H9 (cell line): ENCODE measurements around the gene FBXL5. TPM values are rescaled to one million over a fixed set of nuclear protein-coding genes. Genes with fewer than 3 reads are reported as not detected.

Source experiments
- DNase-seq: peaks from one replicate; pipeline ENCODE4 v3.0.0-alpha.2; 2017
- H2AFZ ChIP-seq: one replicate; pipeline ENCODE4 v1.6.1; 2013; ENCODE audit warnings: mild to moderate bottlenecking, low read length, control low read depth, moderate library complexity
- H2AK5ac ChIP-seq: 2 replicates; pipeline ENCODE4 v1.6.1; 2013; ENCODE audit warnings: low read length, control low read depth, mixed read lengths; ENCODE audit not compliant: insufficient read length
- H2BK120ac ChIP-seq: one replicate; pipeline ENCODE4 v1.6.1; 2013; ENCODE audit warnings: low read depth, mild to moderate bottlenecking, low read length, control low read depth, inconsistent platforms; ENCODE audit not compliant: poor library complexity, severe bottlenecking
- H2BK12ac ChIP-seq: 2 replicates; pipeline ENCODE4 v1.6.1; 2013; ENCODE audit warnings: low read length, control low read depth, mixed read lengths, low read depth; ENCODE audit not compliant: insufficient read length
- H2BK15ac ChIP-seq: 2 replicates; pipeline ENCODE4 v1.6.1; 2013; ENCODE audit warnings: low read depth, low read length, control low read depth
- H2BK20ac ChIP-seq: one replicate; pipeline ENCODE4 v1.6.1; 2013; ENCODE audit warnings: low read depth, mild to moderate bottlenecking, low read length, control low read depth, inconsistent platforms; ENCODE audit not compliant: poor library complexity, severe bottlenecking
- H2BK5ac ChIP-seq: 2 replicates; pipeline ENCODE4 v1.6.1; 2013; ENCODE audit warnings: low read length, control low read depth, mixed read lengths; ENCODE audit not compliant: insufficient read length
- H3K14ac ChIP-seq: 2 replicates; pipeline ENCODE4 v1.6.1; 2013; ENCODE audit warnings: low read length, control low read depth; ENCODE audit not compliant: insufficient read depth
- H3K18ac ChIP-seq: 2 replicates; pipeline ENCODE4 v1.6.1; 2013; ENCODE audit warnings: low read depth, mild to moderate bottlenecking, mixed read lengths, low read length, control low read depth; ENCODE audit not compliant: insufficient read length
- H3K23ac ChIP-seq: 2 replicates; pipeline ENCODE4 v1.6.1; 2013; ENCODE audit warnings: low read length, control low read depth, mixed read lengths, low read depth; ENCODE audit not compliant: insufficient read length
- H3K23me2 ChIP-seq: 2 replicates; pipeline ENCODE4 v1.6.1; 2013; ENCODE audit warnings: low read depth, mild to moderate bottlenecking, mixed read lengths, low read length, control low read depth; ENCODE audit not compliant: insufficient read length, poor library complexity, severe bottlenecking
- H3K27ac ChIP-seq: 2 replicates; pipeline ENCODE4 v1.5.1; 2013; ENCODE audit warnings: low read length, control low read depth, mixed read lengths, low read depth; ENCODE audit not compliant: insufficient read length
- H3K27me3 ChIP-seq: 2 replicates; pipeline ENCODE4 v1.6.1; 2013; ENCODE audit warnings: low read length, control low read depth, inconsistent platforms; ENCODE audit not compliant: insufficient read depth
- H3K4ac ChIP-seq: 2 replicates; pipeline ENCODE4 v1.6.1; 2013; ENCODE audit warnings: low read depth, mild to moderate bottlenecking, control low read depth, inconsistent platforms, low read length, moderate library complexity
- H3K4me1 ChIP-seq: 2 replicates; pipeline ENCODE4 v1.6.1; 2013; ENCODE audit warnings: low read length, control low read depth, inconsistent platforms; ENCODE audit not compliant: insufficient read depth
- H3K4me2 ChIP-seq: 2 replicates; pipeline ENCODE4 v1.6.1; 2013; ENCODE audit warnings: low read length, control low read depth, mixed read lengths; ENCODE audit not compliant: insufficient read length, insufficient read depth
- H3K56ac ChIP-seq: 2 replicates; pipeline ENCODE4 v1.6.1; 2013; ENCODE audit warnings: low read depth, mild to moderate bottlenecking, mixed read lengths, low read length, control low read depth; ENCODE audit not compliant: insufficient read length
- H3K79me1 ChIP-seq: 2 replicates; pipeline ENCODE4 v1.6.1; 2013; ENCODE audit warnings: low read depth, mild to moderate bottlenecking, moderate library complexity, low read length, control low read depth, inconsistent platforms; ENCODE audit not compliant: insufficient read depth, poor library complexity, severe bottlenecking
- H3K79me2 ChIP-seq: 2 replicates; pipeline ENCODE4 v1.6.1; 2013; ENCODE audit warnings: low read length, control low read depth, inconsistent platforms; ENCODE audit not compliant: insufficient read depth
- H3K9ac ChIP-seq: 2 replicates; pipeline ENCODE4 v1.6.1; 2013; ENCODE audit warnings: low read length, control low read depth, mixed read lengths; ENCODE audit not compliant: insufficient read length; ENCODE audit errors: extremely low read depth
- H3K9me3 ChIP-seq: one replicate; pipeline ENCODE4 v1.6.1; 2013; ENCODE audit warnings: low read depth, low read length, inconsistent platforms; ENCODE audit not compliant: control insufficient read depth
- H3T11ph ChIP-seq: one replicate; pipeline ENCODE4 v1.6.1; 2013; ENCODE audit warnings: mild to moderate bottlenecking, low read length, control low read depth, inconsistent platforms
- H4K20me1 ChIP-seq: one replicate; pipeline ENCODE4 v1.6.1; 2013; ENCODE audit not compliant: control insufficient read depth, insufficient read length, insufficient read depth
- H4K5ac ChIP-seq: 2 replicates; pipeline ENCODE4 v1.6.1; 2013; ENCODE audit warnings: low read depth, mild to moderate bottlenecking, mixed read lengths, low read length, control low read depth; ENCODE audit not compliant: insufficient read length
- H4K8ac ChIP-seq: replicated peaks from 2 replicates; pipeline ENCODE4 v1.6.1; 2013; ENCODE audit warnings: low read length, control low read depth, mixed read lengths, low read depth; ENCODE audit not compliant: insufficient read length
- H4K91ac ChIP-seq: 2 replicates; pipeline ENCODE4 v1.6.1; 2013; ENCODE audit warnings: low read depth, mild to moderate bottlenecking, moderate library complexity, mixed read lengths, low read length, control low read depth; ENCODE audit not compliant: insufficient read length
- H3K27ac Mint-ChIP-seq, 3 experiments: 2 replicates in 2 of 3; 3 replicates in 1 of 3; pipeline ENCODE4 v1.8.0; 2020 to 2021; ENCODE audit warnings: mixed read lengths in 3 of 3, mild to moderate bottlenecking in 1 of 3, moderate library complexity in 1 of 3
- H3K27me3 Mint-ChIP-seq: 2 replicates; pipeline ENCODE4 v1.8.0; 2021; ENCODE audit warnings: low read depth, mild to moderate bottlenecking, moderate library complexity, mixed read lengths
- H3K36me3 Mint-ChIP-seq, 3 experiments: 2 replicates in 2 of 3; 3 replicates in 1 of 3; pipeline ENCODE4 v1.8.0; 2020 to 2021; ENCODE audit warnings: low read depth in 3 of 3, mixed read lengths in 3 of 3; ENCODE audit not compliant: insufficient read depth in 1 of 3
- H3K4me1 Mint-ChIP-seq, 2 experiments: 2 replicates each; pipeline ENCODE4 v1.8.0; 2020; ENCODE audit warnings: mixed read lengths in 2 of 2
- H3K4me3 Mint-ChIP-seq, 2 experiments: 2 replicates in 1 of 2; 3 replicates in 1 of 2; pipeline ENCODE4 v1.8.0; 2020 to 2021; ENCODE audit warnings: mild to moderate bottlenecking in 2 of 2, mixed read lengths in 2 of 2, moderate library complexity in 1 of 2
- H3K9me3 Mint-ChIP-seq, 2 experiments: 2 replicates in 1 of 2; 3 replicates in 1 of 2; pipeline ENCODE4 v1.8.0; 2020; ENCODE audit warnings: mild to moderate bottlenecking in 2 of 2, mixed read lengths in 2 of 2, moderate library complexity in 1 of 2
- CTCF ChIP-seq: fragments of 200-600 bp; sonication (generic); conservative IDR thresholded peaks from 3 replicates; pipeline ENCODE4 v1.8.0; 2021; ENCODE audit warnings: antibody characterized with exemption, mild to moderate bottlenecking
- total RNA-seq: library from RNA; stranded (reverse); gene quantifications from 2 replicates; pipeline ENCODE4 v1.2.1, GENCODE V29; 2021

Gene FBXL5
- total RNA-seq, 1 experiment from 2014 or later: 57.6 TPM

- Histone ChIP-seq H3K4ac (no peak overlapping the region), H3K18ac (no peak overlapping the region), H2BK15ac (no peak overlapping the region), H3K9ac (no peak overlapping the region), H2BK20ac (no peak overlapping the region), H3K27ac (no peak overlapping the region), H3T11ph (no peak overlapping the region), H4K8ac (no peak overlapping the region), H3K4me1 (no peaks in the 10 kb centered on the region), H3K79me1 (no peaks in the 10 kb centered on the region), H3K23me2 (no peaks in the 10 kb centered on the region), H4K5ac (no peak overlapping the region), H2AK5ac (no peak overlapping the region), H3K27me3 (no peaks in the 10 kb centered on the region), H3K4me2 (no peak overlapping the region), H2AFZ (no peak overlapping the region), H3K56ac (no peak overlapping the region), H2BK12ac (no peak overlapping the region), H4K91ac (no peak overlapping the region), H2BK120ac (no peak overlapping the region), H3K79me2 (no peaks in the 10 kb centered on the region), H3K23ac (no peak overlapping the region), H3K9me3 (no peaks in the 10 kb centered on the region), H2BK5ac (no peak overlapping the region), H4K20me1 (no peaks in the 10 kb centered on the region), H3K14ac (no peak overlapping the region)
- Mint-ChIP-seq H3K27me3 (no peaks in the 10 kb centered on the region), H3K4me1 (no peaks in the 10 kb centered on the region), H3K4me3 (no peak overlapping the region), H3K36me3 (peaks cover 0 to 4% (median 0%) of the 10 kb centered on the region in 3 experiments; a peak in 2 of 7 replicates), H3K27ac (no peak overlapping the region), H3K9me3 (no peaks in the 10 kb centered on the region)
- TF ChIP-seq CTCF: no peak
- DNase-seq: no peak
These were observed 77.6 kb downstream of the FBXL5 start for GRCh38 chr4:15577508-15577907.
